ENCODE measurements around the gene TSR3. TPM values are rescaled to one million over a fixed set of nuclear protein-coding genes. Genes with fewer than 3 reads are reported as not detected.
A peak's percentile ranks its signal among the peaks of the same experiment; 100 is the strongest.

TSR3 gene
- total RNA-seq, 2 donors from 2014 or later = 70.5 to 98.8 TPM

DNA sequence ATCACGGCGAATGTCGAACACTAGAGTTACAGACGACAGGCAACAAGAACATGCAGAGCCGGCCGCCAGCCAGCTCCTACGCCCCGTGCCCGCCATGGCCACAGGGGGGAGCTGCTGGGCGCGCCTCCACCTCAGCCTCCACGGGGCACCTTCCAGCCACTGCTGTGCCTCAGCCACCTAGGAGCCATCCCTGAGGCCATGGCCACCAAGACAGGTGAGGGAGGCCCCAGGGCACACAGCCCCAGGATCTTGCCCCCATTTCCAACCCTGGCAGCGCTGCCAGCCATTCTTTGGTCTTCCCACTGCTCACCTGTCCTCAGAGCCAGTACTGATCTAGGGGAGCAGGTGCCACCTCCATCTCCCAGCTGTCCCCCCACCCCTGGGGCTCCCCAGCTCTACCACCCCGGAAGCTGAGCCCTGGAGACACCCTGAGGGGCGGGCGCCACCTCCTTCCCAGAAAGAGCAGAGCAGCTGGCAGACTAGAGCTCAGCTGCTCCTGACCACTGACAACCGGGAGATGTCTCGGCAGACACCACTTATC lies 11.9 kb upstream of the TSR3 start:
- ATAC-seq (peak; percentile 85), DNase-seq (peak; percentile 63 to 77 (median 69))
- TF ChIP-seq, protein P1, sequence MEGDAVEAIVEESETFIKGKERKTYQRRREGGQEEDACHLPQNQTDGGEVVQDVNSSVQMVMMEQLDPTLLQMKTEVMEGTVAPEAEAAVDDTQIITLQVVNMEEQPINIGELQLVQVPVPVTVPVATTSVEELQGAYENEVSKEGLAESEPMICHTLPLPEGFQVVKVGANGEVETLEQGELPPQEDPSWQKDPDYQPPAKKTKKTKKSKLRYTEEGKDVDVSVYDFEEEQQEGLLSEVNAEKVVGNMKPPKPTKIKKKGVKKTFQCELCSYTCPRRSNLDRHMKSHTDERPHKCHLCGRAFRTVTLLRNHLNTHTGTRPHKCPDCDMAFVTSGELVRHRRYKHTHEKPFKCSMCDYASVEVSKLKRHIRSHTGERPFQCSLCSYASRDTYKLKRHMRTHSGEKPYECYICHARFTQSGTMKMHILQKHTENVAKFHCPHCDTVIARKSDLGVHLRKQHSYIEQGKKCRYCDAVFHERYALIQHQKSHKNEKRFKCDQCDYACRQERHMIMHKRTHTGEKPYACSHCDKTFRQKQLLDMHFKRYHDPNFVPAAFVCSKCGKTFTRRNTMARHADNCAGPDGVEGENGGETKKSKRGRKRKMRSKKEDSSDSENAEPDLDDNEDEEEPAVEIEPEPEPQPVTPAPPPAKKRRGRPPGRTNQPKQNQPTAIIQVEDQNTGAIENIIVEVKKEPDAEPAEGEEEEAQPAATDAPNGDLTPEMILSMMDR (IDR thresholded peaks at IDR 0.05) = peak; percentile 62 to 81 (median 73)
- TF ChIP-seq POLR2A (IDR thresholded peaks at IDR 0.05) = no peak
- WGBS, 2 donors = 40 to 41% methylated on average over 10 to 18 of the region's 18 CpGs
- Histone ChIP-seq H3K36me3 (replicated peaks in 1 of 2; ENCODE audit: insufficient read depth in 1 of 2, low read depth in 2 of 2) (peaks cover 0 to 14% of the 10 kb centered on the region in 2 donors), H3K4me3 (no peak overlapping the region), H3K27ac (no peak overlapping the region), H3K27me3 (no peaks in the 10 kb centered on the region), H3K9me3 (no peaks in the 10 kb centered on the region), H3K4me1 (no peaks in the 10 kb centered on the region)
- intact Hi-C loops (cut with DNase I) = no loop called here

DNA sequence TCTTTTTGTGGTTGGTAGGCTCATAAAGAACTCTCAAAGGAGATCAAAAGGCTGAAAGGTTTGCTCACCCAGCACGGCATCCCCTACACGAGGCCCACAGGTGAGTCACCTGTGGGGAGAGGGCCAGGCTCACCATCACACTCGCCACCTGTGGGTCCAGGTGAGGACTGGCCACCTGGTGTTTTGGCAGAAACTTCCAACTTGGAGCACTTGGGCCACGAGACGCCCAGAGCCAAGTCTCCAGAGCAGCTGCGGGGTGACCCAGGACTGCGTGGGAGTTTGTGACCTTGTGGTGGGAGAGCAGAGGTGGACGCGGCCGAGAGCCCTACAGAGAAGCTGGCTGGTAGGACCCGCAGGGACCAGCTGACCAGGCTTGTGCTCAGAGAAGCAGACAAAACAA lies 11.1 kb upstream of the TSR3 start:
- Histone ChIP-seq H3K4me1 (no peaks in the 10 kb centered on the region), H3K27ac (no peak overlapping the region), H3K9me3 (no peaks in the 10 kb centered on the region), H3K36me3 (replicated peaks in 1 of 2; ENCODE audit: insufficient read depth in 1 of 2, low read depth in 2 of 2) (peaks cover 0 to 14% of the 10 kb centered on the region in 2 donors), H3K4me3 (no peak overlapping the region), H3K27me3 (no peaks in the 10 kb centered on the region)
- DNase-seq (peak in 1 of 4 donors; percentile 68), ATAC-seq (no peak)
- TF ChIP-seq, protein P1 (IDR thresholded peaks at IDR 0.05) = no peak
- TF ChIP-seq POLR2A (IDR thresholded peaks at IDR 0.05) = no peak
- intact Hi-C loops (cut with DNase I) = no loop called here
- WGBS, 2 donors = 30 to 49% methylated on average over 5 to 11 of the region's 11 CpGs

DNA sequence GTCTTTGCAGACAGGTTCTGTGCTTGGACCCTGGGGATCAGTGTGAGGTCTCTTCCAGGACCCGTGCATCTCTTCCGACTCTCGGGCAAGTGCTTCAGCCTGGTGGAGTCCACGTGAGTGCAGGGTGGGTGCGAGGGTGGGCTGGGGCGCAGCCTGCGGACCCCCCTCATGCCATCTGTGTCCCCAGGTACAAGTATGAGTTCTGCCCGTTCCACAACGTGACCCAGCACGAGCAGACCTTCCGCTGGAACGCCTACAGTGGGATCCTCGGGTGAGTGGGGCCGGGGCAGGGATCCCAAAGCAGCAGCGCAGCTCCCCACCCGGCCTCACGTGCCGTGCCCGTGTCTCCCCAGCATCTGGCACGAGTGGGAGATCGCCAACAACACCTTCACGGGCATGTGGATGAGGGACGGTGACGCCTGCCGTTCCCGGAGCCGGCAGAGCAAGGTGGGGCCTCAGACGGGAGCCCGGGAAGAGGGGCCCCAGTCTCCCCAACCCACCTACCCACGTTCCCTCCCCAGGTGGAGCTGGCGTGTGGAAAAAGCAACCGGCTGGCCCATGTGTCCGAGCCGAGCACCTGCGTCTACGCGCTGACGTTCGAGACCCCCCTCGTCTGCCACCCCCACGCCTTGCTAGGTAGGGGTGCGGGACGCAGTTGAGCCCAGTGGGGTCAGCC lies 10.1 kb upstream of the TSR3 start:
- intact Hi-C loops (cut with DNase I) = no loop called here
- no peak for ATAC-seq
- Histone ChIP-seq H3K4me1 (no peaks in the 10 kb centered on the region), H3K27me3 (no peaks in the 10 kb centered on the region), H3K4me3 (no peak overlapping the region), H3K9me3 (no peaks in the 10 kb centered on the region), H3K36me3 (replicated peaks in 1 of 2; ENCODE audit: insufficient read depth in 1 of 2, low read depth in 2 of 2) (peaks cover 0 to 14% of the 10 kb centered on the region in 2 donors), H3K27ac (no peak overlapping the region)
- TF ChIP-seq, protein P1 (IDR thresholded peaks at IDR 0.05) = no peak
- no peak for TF ChIP-seq POLR2A (IDR thresholded peaks at IDR 0.05)
- WGBS, 2 donors = 91 to 94% methylated on average over 12 to 43 of the region's 43 CpGs
- DNase-seq = no peak

DNA sequence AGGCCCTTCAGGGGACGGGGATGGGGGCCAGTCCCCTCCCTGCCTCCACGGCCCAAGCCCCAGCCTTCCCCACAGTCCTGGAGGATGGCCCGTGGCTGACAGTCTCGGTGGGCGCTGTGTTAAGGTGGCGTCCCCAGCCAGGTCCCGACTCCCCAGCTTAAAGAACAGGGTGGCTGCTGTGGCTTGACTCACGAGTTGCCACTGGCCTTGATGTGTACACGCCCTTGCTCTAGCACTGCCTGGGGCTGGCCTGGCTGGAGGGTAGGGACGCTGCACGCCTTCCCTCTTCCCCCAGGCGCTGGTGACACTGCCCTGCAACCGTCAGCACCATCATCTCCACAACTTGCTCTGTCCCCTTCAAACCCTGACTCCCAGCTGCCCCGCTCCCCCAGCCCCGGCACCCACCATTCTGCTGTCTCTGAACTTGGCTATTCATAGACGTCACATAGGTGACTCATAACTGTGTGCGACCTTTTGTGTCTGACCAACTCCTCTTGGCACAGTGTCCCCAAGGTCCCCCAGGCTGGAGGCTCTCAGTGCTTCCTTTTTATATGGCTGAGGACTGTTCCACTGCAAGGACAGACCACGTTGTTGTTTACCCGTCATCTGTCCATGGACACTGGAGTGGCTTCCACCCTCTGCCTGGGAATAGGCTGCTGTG lies 6.4 kb upstream of the TSR3 start:
- no peak for DNase-seq
- Histone ChIP-seq H3K4me3 (no peak overlapping the region), H3K27me3 (no peaks in the 10 kb centered on the region), H3K36me3 (replicated peaks in 1 of 2; ENCODE audit: insufficient read depth in 1 of 2, low read depth in 2 of 2) (peaks cover 0 to 12% of the 10 kb centered on the region in 2 donors), H3K9me3 (no peaks in the 10 kb centered on the region), H3K27ac (no peak overlapping the region), H3K4me1 (peaks cover 20% of the 10 kb centered on the region)
- TF ChIP-seq, protein P1 (IDR thresholded peaks at IDR 0.05) = no peak
- TF ChIP-seq POLR2A (IDR thresholded peaks at IDR 0.05) = no peak
- intact Hi-C loops (cut with DNase I) = no loop called here
- ATAC-seq = no peak
- whole genome bisulfite sequencing, 2 donors = 70 to 79% methylated on average over 9 to 19 of the region's 19 CpGs

Data from body of pancreas (tissue), 4 donors.